ENCODE measurements around the gene ARHGAP30.

GRCh38 chr1:161054805-161055204 lies 14.9 kb downstream of the ARHGAP30 start:
- TF ChIP-seq CTCF (conservative IDR thresholded peaks at IDR 0.05; ENCODE audit: low read depth, low read length): no peak
- no peak for TF ChIP-seq BHLHE40 (IDR thresholded peaks at IDR 0.05; ENCODE audit: low read depth, low read length)
- TF ChIP-seq POLR2A (IDR thresholded peaks at IDR 0.05; ENCODE audit: low read depth, low read length): no peak
- TF ChIP-seq RAD21 (IDR thresholded peaks at IDR 0.05; ENCODE audit: low read length): no peak
- TF ChIP-seq CEBPB (IDR thresholded peaks at IDR 0.05; ENCODE audit: low read depth, low read length): no peak
- no peak for TF ChIP-seq FOS (IDR thresholded peaks at IDR 0.05; ENCODE audit: low read depth, low read length)
- TF ChIP-seq USF2 (IDR thresholded peaks at IDR 0.05; ENCODE audit: low read depth, low read length): no peak
- no peak for TF ChIP-seq MXI1 (IDR thresholded peaks at IDR 0.05; ENCODE audit: borderline replicate concordance, low read depth, low read length)
- TF ChIP-seq CHD1 (IDR thresholded peaks at IDR 0.05; ENCODE audit: low read depth, low read length): no peak
- no peak for TF ChIP-seq SMC3 (IDR thresholded peaks at IDR 0.05; ENCODE audit: low read depth, low read length)
- TF ChIP-seq RFX5 (IDR thresholded peaks at IDR 0.05; ENCODE audit: low read depth, low read length): no peak
- TF ChIP-seq MAFK (IDR thresholded peaks at IDR 0.05; ENCODE audit: low read depth, low read length): no peak
- TF ChIP-seq ELK1 (IDR thresholded peaks at IDR 0.05; ENCODE audit: borderline replicate concordance, low read depth, low read length): no peak

All from IMR-90 (cell line).